ENCODE data around the gene ASIC2. TPM values are rescaled to one million over a fixed set of nuclear protein-coding genes. Genes with fewer than 3 reads are reported as not detected.

The ASIC2 gene
- polyA plus RNA-seq (2013, experiment 1 of 2; ENCODE audit: insufficient read length): not detected
- polyA plus RNA-seq (2013, experiment 2 of 2; ENCODE audit: insufficient read length): not detected

DNA sequence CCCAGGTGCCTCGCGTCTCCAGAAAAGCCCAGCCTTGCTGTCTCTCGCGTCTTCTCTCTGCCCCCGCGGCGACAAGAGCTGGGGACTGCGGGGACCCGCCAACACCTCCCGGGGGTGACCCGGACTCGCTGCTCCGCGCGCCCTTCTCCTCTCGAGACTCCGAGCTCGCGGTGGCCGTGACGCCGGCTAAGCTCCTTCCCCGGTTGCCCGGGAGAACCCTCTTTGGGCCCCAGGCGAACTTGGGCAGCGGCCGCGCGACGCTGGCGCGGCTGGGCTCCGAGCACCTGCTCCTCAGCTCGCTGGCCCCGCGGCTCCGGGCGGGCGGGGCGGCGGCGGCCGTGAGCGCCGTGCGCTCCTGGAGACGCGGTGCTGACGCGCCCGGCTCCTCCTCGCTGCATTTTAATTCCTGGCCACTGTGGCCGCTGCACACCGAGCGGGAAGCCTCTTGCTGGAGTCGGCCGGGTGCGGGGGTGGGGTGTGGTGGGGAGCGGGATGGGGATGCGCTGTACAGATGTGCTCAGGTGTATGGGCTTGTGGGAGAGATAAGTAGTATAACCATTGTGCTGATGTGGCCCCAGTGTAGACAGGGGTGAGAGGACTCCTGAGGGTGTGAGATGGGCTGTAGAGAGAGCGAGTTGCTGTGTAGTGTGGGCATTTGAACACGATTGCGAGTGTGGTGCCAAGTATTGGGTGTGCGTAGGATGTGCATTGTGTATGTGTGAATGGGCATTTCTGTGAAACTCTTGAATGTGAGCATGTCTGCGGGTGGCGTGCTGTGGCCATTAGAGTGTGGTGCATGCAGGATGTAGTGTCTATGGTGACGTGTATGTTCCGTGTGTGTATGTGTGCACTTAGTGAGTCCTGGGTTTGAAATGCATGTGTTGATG is at the start of gene ASIC2:
Gene ASIC2, minus strand, starts transcription at position 315 of the 887 bp plus-strand sequence.
- DNase-seq: no peak

DNA sequence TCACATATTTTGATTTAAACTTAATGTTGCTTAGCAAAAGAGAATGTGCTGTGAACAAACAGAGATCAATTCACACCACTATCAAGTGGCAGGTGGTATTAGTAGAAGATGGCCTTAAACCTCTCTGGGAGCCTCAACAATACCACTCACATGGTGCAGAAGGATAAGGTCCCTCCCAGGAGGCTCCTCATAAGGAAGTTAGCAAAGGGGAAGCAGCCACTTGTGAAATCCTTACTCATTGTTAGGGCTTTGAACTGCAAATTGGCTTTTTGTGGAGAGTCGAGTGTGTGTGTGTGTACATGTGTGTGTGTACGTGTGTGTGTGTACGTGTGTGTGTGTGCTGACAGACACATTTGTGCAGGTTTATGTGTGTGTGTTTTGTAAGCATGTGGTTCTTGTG is 48.9 kb upstream of the ASIC2 start:
- no peak for DNase-seq

DNA sequence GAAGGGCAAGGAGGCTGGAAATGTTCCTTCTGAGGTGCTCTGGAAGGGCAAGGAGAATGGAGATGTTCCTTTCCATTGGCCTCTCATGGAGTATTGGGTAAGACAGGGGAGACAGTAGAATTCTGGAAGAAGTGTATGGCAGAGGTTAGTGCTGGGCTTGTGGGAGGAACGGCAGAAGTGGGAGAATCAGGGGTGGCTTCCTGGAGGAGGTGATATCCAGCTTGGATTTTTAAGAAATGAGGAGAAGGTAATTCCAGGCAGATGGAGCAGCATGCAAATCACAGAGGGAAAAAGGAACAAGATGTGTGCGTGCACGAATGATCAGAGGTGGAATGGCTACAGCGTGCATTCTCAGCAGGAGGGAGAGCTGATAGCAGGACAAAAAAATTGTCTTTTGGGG is 45.1 kb upstream of the ASIC2 start:
- DNase-seq: no peak

DNA sequence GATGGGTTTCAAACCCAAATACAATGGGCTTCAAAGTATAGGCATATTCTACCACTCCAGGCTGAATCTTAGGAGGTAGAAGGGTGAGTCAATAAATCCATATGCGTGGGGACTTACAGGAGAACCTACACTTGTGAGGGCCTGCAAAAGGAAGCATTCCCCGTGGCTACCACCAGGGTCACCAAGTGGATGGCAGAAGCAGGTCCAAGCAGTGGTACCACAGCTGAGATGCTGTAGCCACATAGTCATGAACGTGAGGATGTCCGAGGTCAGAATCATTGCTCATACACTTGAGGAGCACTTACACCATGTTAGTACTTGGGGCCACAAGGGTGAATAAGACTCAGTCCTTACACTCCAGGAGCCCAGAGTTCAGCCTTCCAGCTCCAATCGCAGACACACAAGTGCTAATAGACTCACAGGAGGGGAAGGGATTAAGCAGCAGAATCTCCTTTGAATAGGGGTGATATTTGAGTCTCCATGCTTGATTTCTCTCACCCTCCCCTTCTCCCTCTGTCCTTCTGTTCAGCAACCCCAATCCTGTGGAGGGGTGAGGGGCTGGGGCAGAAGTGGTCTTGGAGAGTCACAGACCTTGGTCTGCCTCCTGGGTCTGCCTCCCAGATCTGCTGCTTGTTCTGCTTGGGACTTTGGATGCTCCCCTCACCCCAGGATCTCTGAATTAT is 42.5 kb upstream of the ASIC2 start:
- no peak for DNase-seq

- no peak for DNase-seq
These were observed 41.6 kb upstream of the ASIC2 start for GRCh38 chr17:33334703-33335102.

GRCh38 chr17:33330877-33331276 is 37.8 kb upstream of the ASIC2 start:
- no peak for DNase-seq

DNA sequence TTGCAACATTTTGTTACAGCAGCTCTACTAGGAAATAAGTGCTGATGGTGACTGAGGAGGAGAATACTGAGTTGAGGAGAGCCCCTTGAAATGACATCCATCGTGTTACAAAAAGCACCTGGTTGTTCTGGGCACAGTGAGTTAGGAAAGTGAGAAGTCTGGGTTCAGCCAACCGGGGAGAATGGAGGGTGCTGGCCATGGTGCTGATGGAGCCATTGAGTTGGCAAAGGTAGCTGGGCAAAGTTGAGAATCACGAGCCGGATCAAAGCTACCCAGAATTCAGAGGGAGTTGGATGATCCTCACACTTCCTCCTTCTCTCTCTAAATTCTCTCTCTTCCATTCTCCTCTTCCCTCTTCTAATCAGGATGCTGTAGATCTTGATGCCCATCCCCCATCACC is 35.0 kb upstream of the ASIC2 start:
- DNase-seq: no peak

GRCh38 chr17:33324736-33325135 is 31.6 kb upstream of the ASIC2 start:
- DNase-seq: no peak

DNA sequence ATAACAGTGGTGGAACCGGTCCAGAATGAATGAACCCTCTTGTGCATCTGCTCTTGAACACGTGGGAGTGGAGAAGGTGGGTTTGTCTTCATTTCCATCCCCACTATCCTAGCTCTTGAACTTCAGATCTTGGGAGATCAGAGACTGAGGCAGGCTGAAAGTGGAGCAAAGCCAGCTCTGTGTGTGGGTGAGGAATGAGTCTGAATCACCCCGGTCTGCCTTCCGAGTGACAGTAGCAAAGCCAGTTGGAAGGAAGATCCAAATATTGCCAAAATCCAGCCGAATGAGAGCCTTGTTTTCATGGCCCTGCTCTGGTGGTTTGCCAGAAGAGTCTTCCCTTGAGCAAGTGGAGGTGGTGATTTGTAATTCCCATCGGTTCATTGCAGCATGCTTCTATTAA is 29.0 kb upstream of the ASIC2 start:
- DNase-seq: no peak

DNA sequence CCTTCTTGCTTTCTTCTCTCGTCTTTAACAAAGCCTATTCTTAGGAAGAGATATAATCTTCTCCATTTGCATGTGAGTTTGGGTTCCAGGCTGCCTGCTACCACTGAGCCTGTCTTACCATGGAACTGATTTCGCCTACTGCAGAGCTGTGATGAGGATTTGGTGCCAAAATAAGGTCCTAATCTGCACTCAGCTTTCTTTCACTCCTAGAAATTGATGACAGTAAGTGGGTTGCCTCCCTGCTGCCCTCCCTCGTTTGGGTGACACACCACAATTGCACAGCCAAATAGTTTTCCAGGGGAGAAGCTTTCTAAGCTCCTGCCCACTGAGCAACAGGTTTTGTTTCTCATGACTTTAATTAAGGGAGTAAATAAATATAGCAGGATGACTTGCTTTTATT is 25.1 kb upstream of the ASIC2 start:
- no peak for DNase-seq

DNA sequence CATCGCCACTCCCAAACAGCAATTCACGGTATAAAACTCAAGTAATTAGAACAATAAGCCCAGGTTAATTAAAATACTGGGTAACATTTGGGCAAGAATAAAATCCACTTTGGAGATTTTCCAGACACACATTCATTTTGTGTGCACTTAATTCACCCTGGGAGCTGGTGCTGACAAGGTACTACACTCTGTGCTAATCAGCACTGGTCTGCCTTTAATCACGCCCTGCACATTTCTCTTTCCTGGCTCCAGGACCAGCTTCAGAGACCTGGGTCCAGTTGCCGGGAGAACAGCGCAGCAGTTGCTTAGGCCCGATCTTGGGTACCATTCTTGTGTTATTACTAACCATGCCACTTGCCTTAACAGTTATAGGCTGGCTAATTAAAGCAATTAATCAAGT is 23.7 kb upstream of the ASIC2 start:
- DNase-seq: no peak

DNA sequence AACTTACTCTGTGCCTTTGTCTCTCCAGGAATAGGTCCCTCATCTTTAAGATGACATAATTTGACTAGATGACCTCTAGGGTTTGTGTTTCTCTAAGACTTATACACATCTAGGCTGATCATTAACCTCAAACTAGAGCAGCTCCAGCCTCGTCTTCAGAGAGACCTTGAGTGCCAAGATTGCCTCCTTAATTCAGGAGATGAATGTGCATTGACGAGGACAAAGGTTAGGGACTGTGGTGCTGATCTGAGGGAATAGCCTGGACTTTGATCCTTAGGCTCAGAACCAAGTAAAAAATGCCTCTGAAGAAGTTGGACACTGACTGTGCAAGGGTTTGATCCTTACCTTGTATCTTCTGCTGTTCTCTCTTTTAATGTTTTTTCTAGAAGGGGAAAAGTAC is 17.2 kb upstream of the ASIC2 start:
- DNase-seq: no peak

DNA sequence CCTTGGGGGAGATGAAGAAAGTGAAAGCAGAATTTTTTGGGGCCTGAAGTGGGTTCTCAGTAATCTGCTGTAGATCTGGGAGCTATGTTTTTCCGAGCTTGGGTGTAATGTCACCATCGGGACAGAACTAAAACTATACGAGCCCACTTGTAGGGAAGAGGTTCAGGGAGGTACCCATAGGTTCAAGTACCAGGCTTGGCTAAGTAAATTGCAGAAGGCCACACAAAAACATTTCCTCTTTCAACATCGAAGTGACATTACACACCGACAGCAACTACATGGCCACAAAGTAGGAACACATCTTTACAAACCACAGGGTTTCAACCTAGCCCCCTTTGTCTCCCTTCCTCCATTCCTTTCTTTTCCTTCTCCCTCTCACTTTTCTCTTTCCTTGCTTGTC is 10.2 kb upstream of the ASIC2 start:
- DNase-seq: no peak

DNA sequence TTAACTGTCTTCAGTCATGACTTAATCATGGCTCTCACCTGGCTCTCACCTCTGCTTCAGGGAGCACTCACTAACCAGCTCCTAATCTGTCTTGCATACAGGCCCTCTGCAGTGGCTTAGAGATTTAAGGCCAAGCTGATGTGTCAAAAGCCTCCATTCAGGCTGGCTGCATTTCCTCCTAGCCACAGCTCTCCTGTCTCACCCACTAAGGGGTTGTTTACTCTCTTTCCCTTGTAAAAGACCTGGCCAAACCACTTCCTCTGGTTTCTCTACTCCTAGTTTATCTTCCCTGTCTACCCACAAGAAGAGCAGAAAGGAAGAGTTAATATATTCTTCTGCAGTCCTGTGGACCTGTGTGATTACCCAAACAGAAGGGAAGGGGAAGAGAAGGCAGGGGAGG is 9.3 kb upstream of the ASIC2 start:
- DNase-seq: no peak

DNA sequence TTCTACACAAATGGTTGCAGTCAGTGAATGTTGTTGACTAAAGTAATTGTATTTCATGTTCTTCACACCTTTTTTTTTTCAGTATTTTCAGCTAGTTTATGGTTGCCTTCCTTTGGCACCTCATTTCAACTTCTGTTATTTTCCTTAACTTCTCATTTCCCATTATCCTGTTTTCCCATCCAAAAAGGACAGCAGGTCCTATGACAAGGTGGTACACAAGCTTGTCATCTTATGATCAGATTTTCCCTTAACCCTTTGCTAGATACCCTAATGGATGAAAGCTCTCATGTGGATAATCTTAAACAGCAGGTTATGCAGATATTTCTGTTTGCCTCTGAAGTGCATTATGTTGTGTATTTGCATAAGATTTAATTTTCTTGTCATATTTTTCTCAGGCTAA is 7.1 kb upstream of the ASIC2 start:
- DNase-seq: no peak

DNA sequence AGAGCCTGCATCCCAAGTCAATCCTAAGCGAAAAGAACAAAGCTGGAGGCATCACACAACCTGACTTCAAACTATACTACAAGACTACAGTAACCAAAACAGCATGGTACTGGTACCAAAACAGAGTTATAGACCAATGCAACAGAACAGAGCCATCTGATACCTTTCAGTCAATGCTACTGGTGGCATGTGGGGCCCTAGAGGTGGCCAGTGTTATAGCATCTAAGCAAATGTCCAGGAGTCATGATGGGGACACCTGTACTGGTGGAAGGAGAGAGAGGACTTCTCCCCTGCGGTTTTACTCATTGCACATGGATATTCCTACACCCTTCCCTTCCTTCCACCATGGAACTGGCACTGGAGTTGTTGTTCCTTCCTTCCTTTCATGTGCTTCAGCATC is 6.0 kb upstream of the ASIC2 start:
- DNase-seq: no peak

- DNase-seq: no peak
These were observed 4.5 kb upstream of the ASIC2 start for GRCh38 chr17:33297643-33298042.

- DNase-seq: no peak
These were observed 1.9 kb upstream of the ASIC2 start for GRCh38 chr17:33294994-33295393.

- peak; percentile 3 for DNase-seq
These were observed 704 bp downstream of the ASIC2 start for GRCh38 chr17:33292201-33292980.

DNA sequence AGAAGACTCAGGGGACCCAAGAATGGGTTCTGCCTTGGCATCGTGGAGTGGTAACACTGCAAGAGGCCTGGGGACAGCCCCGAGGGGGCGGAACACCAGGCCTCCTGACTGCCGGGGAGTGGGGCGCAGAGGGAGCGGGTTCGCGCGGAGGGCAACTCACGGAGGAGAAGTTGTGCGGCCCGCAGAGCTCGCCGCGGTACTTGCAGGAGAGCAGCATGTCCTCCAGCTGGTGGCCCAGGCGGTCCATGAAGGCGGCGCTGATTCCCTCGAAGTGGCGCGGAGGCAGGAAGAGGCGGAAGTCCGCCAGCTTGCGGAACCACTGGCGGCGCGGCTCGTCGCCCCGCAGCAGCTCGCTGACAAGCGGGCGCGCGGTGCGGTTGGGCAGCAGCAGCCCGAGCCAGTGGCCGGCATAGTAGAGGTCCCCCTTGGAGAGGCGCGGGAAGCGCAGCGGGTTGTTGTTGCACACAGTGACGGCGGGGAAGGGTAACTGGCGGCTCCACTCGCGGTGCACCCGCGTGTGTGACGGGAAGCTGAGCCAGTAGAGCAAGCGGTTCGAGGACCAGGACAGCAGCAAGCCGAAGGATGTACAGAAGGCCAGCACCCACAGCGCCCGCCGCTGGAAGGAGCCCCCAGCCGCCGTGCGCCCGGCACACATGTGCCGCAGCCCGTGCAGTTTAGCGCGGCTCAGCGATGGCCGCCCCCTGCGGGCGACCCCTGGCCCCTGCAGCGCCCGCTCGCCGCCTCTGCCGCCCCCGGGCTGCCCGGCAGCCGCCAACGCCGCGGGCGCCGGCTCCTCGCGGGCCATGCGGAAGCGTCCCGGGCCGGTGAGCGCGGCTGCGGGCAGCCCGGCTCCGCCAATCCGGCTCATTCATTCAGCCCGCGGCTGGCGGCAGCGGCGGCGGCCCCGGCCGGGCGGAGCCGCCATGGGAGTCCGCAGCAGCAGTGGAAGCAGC is 1.6 kb downstream of the ASIC2 start:
- peak; percentile 15 for DNase-seq

DNA sequence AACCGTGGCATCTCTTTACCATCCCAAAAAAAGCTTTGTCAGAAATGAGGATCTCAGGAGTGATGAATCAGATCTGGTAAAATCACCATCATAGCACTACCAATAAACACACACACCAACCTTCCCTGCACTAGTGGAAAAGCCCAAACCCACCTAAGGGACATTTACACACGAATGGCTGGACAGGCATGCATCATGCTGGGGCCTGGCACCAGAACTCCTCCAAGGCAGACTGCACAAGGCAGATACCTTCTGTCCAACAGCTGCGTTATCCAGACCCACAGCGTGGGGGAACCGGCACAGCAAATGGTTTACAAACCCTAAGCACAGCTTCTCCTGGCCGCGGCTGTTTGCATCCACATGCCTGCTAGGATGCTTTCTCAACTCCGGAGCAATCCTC is 2.8 kb downstream of the ASIC2 start:
- DNase-seq: no peak

DNA sequence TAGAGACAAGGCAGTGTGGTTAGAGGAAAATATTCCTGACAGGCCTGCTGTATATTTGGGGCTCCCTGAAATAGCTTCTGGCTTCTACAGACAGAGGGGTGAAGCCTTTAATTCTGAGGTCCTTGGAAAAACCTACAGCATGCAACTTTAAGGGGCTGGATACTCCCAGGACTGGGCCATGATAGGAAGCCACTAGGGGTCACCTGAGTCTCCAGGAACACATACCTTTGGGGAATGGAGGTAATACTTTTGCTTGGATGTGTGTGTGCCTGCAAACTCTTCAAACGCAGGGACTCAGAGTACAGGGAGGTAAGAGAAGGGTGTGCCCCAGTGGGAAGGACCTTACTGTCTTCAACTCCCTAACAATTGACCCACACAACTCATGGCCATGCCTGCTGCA is 4.1 kb downstream of the ASIC2 start:
- DNase-seq: no peak
